Stimulated activated CD4-positive, alpha-beta T cell treated with anti-CD3 and anti-CD28 coated beads, Interleukin-12 subunit alpha, Interleukin-12 subunit beta, amount 100 ng/mL, for 48 hours (primary cell): ENCODE results near the gene SCARF2.
"Not testable (repeated sequence)": the region's sequence is repeated elsewhere in the genome, so short reads cannot be mapped to it uniquely, and the experiment has no call there.

Source experiments
- DNase-seq, 3 donors: peaks; one replicate each; pipeline ENCODE4 v3.0.0-alpha.2; 2020; ENCODE audit warnings: low read depth in 2 of 3, low spot score in 1 of 3

SCARF2 gene

GRCh38 chr22:20463324-20464095 is 25.9 kb upstream of the SCARF2 start:
- no peak for DNase-seq

- no peak for DNase-seq
These were observed 22.2 kb upstream of the SCARF2 start for GRCh38 chr22:20459862-20460261.

GRCh38 chr22:20459152-20459542 is 21.5 kb upstream of the SCARF2 start:
- no peak for DNase-seq

DNA sequence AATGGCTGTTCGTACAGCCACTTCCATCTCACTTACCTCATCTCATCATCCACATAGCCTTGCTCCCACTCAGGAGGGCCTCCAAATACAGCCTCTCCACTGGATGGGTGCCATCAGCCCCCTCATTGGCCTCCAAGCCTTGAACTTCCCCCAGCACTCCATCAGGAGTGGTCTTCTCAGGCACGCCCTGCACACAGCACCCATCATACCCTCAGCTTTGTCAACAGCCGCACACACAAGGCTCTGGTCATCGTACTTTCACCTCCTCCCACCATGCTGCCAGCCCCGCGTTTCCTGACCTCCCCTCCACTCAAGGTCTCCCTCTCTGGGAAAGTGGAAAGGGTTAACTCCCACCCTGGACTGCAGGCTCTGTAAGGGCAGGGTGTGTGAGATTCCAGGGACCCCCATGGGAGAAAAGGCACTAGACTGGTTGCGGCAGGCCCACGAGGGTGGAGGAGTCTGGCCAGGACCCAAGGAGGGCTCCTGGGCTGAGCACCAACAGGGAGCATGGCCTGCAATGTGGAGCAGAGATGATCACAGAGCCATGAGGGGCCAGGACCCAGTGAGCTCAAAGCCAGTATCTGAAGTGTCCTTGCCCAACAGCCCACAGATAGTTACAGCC is 21.0 kb upstream of the SCARF2 start:
- no peak for DNase-seq

DNA sequence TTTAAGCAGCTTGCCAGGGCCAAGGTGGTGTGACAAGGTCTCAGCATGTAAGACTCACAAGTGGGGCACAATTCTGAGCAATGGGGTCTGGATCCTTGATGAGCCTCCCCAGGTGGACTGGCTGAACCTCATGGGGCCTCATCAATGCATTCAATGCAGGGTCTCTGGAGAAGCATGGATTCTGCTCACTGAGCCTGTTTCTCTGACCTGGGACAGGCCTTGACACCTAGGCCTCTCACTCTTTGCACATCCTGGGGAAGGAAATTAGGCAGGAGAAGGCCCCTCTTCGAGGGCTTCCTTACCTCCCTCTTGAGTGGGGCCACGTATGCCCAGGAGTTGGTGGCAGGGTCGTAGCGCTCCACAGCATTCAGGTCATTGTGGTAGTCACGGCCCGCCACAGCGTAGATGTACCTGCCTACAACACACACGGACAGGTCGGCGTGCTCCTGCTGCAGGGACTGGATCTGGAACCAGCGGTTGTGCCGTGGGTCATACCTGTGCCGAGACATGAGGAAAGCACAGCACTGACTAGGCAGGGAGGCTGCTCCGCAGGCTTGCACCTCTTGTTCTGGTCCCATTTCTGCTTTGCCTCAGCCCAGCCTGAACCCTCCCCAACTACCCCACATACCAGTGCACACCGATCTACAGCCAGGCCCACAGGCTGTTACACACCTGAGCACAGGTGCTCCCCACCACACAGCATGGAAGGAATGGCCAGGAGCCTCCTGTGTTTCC is 20.0 kb upstream of the SCARF2 start:
- no peak for DNase-seq

DNA sequence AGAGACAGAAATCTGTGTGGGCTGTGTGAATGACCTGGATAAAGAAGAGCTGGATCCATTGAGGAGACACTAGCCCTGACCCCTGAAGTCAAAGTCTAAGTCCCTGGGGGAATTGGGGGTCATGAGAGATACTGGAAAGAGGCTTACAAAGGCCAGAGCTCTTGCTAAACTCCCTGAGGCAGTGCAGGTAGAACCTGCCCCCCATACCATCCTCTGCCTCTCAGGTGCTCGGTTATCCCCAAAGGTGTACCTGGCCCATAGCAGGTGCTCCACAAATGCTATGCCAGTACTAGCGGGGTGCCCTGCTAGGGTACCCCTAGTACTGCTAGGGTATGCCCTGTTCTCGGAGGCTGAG is 19.1 kb upstream of the SCARF2 start:
- no peak for DNase-seq

DNA sequence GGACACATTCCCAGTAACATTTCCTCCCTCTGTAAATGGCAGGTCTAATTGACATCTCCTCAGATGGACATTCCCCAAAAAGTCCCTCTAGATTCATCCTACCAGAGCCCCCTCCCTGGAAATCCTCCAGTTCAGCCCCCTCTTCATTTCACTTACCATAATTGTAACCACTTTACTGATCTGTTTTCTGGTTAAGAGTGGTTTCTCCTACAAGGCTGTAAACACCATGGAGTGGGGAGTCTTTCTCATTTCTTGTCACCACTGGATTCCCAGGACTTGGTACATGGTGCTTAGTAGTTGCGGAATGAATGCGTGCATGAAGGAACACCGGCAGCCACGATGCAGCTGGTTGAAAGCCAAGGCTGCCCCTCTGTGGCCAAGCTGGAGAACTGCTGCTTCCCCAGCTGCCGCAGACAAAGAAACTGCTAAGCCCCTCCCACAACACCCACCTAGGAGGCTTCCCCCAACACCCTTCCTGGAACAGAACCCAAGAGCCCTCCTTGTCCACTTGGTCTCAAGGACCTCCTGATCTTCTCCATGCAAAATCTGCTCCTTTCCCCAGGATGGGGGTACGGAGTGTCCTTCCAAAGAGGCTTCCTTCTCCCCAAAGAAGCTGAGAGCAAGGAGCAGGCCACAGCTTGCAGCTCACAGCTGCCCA is 18.6 kb upstream of the SCARF2 start:
- DNase-seq, result peak; percentile 62 to 76 (median 75)

GRCh38 chr22:20455709-20456063 is 18.1 kb upstream of the SCARF2 start:
- DNase-seq, result no peak

- DNase-seq, result no peak
These were observed 15.6 kb upstream of the SCARF2 start for GRCh38 chr22:20453222-20453621.

DNA sequence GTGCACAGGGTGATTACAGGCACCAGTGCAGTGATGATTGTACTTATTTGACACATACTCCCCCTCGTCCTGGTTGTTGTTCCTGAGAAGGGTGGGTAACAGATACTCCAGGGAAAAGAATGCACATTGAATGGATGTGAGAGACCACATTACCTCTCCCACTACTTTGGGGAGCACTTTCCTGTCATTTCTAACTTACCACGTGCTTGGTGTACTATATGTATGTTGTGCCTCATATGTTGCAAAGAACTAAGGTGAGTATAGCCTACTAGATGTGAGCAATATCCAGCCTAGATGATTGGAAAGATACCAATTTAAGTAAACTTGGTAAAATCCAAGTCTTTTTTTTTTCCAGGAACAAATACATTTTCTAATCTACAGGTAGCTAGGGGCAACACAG is 14.3 kb upstream of the SCARF2 start:
- DNase-seq, result no peak

- DNase-seq, result not testable (repeated sequence)
These were observed 13.6 kb upstream of the SCARF2 start for GRCh38 chr22:20451129-20451778.

DNA sequence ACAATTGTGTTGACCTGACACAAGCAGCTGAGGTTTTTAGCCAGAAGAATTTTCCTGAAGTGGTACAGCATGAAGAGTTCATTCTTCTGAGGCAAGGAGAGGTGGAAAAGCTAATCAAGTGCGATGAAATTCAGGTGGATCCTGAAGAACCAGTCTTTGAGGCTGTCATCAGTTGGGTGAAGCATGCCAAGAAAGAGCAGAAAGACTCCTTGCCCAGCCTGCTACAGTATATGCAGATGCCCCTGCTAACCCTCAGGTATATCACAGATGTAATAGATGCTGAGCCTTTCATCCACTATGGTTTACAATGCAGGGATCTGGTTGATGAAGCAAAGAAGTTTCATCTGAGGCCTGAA is 12.9 kb upstream of the SCARF2 start:
- DNase-seq, result no peak

DNA sequence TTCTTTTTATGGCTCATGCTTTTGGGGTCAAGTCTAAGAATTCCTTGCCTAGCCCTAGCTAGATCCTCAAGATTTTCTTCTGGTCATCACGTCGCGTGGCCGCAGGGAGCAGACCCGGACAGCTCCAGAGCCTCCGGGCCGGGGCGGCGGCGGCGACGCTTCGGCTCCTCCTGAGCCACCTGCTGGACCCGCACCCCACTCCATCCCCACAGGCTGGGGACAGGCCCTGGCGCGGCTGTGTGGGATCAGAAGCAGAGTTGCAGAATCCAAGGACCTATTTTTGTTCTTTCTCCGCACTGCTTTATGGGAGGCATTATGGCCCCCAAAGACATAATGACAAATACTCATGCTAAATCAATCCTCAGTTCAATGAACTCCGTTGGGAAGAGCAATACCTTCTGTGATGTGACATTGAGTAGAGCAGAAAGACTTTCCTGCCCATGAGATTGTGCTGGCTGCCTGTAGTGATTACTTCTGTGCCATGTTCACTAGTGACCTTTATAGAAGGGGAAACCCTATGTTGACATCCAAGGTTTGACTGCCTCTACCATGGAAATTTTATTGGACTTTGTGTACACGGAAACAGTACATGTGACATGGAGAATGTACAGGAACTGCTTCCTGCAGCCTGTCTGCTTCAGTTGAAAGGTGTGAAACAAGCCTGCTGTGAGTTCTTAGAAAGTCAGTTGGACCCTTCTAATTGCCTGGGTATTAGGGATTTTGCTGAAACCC is 12.4 kb upstream of the SCARF2 start:
- no peak for DNase-seq

DNA sequence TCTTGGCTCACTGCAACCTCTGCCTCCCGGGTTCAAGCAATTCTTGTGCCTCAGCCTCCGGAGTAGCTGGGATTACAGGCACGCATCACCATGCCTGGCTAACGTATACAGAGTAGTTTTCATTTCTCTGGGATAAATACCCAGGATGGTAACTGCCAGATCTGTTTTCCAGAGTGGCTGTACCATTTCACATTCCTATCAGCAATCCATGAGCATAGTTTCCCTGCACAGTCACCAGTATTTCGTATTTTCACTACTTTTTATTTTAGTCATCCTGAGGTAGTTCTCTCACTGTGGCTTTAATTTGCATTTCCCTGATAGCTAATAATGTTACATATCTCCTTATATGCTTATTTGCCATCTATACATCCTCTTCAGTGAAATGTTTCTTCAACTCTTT is 11.0 kb upstream of the SCARF2 start:
- no peak for DNase-seq

GRCh38 chr22:20446383-20446970 is 8.9 kb upstream of the SCARF2 start:
- no peak for DNase-seq

DNA sequence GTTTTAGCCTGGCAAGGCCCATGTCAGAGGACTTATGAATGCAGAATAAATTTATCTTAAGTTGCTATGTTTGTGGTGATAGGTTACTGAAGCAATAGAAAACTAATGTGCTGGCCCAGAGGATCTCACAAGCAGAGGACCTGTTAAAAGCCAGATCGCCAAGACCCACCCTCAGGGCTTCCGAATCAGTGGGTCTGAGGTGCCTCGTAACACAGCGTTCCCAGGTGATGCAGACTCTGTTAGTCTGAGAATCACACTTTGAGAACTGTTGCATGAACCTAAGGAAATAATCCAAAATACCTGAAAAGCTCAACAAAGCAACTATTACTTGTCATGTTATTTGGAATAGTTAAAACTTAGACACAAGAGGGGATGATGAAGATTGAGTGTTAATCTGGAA is 6.7 kb upstream of the SCARF2 start:
- no peak for DNase-seq

- no peak for DNase-seq
These were observed 5.1 kb upstream of the SCARF2 start for GRCh38 chr22:20442485-20443284.

- no peak for DNase-seq
These were observed 4.2 kb upstream of the SCARF2 start for GRCh38 chr22:20441631-20442484.
